SK-N-SH treated with all-trans-retinoic acid at 6 μM for 48 hours (cell line): ENCODE measurements around the gene RABEPK.

Experiments used
- ARNTL ChIP-seq: fragments of 450-650 bp; formaldehyde crosslinking; IDR thresholded peaks from 2 replicates; pipeline ENCODE4 v1.5.0; 2020; ENCODE audit warnings: low read depth, mild to moderate bottlenecking, moderate library complexity, borderline replicate concordance
- ZFP30 ChIP-seq: fragments of 450-650 bp; formaldehyde crosslinking; IDR thresholded peaks from 2 replicates; pipeline ENCODE4 v1.5.0; 2022; ENCODE audit warnings: mild to moderate bottlenecking, moderate library complexity
- TF ChIP-seq, protein P1 (sequence below): fragments of 250-450 bp; sonication (Bioruptor Pico); IDR thresholded peaks from 2 replicates; pipeline ENCODE4 v1.8.0; 2020; ENCODE audit warnings: mild to moderate bottlenecking, moderate library complexity, borderline replicate concordance
- TF ChIP-seq, protein P2 (sequence below): fragments of 250-450 bp; sonication (Bioruptor Pico); IDR thresholded peaks from 2 replicates; pipeline ENCODE4 v1.8.0; 2021; ENCODE audit warnings: low read depth, mild to moderate bottlenecking, moderate library complexity, borderline replicate concordance
- TF ChIP-seq, protein P3 (sequence below): fragments of 250-450 bp; sonication (Bioruptor Pico); IDR thresholded peaks from 2 replicates; pipeline ENCODE4 v1.5.1; 2021; ENCODE audit warnings: mild to moderate bottlenecking, moderate library complexity

- no peak for TF ChIP-seq ZFP30 (CRISPR knock-in tag)
- TF ChIP-seq, protein P1, sequence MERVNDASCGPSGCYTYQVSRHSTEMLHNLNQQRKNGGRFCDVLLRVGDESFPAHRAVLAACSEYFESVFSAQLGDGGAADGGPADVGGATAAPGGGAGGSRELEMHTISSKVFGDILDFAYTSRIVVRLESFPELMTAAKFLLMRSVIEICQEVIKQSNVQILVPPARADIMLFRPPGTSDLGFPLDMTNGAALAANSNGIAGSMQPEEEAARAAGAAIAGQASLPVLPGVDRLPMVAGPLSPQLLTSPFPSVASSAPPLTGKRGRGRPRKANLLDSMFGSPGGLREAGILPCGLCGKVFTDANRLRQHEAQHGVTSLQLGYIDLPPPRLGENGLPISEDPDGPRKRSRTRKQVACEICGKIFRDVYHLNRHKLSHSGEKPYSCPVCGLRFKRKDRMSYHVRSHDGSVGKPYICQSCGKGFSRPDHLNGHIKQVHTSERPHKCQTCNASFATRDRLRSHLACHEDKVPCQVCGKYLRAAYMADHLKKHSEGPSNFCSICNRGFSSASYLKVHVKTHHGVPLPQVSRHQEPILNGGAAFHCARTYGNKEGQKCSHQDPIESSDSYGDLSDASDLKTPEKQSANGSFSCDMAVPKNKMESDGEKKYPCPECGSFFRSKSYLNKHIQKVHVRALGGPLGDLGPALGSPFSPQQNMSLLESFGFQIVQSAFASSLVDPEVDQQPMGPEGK = no peak
- no peak for TF ChIP-seq ARNTL (CRISPR knock-in tag)
- TF ChIP-seq, protein P2, sequence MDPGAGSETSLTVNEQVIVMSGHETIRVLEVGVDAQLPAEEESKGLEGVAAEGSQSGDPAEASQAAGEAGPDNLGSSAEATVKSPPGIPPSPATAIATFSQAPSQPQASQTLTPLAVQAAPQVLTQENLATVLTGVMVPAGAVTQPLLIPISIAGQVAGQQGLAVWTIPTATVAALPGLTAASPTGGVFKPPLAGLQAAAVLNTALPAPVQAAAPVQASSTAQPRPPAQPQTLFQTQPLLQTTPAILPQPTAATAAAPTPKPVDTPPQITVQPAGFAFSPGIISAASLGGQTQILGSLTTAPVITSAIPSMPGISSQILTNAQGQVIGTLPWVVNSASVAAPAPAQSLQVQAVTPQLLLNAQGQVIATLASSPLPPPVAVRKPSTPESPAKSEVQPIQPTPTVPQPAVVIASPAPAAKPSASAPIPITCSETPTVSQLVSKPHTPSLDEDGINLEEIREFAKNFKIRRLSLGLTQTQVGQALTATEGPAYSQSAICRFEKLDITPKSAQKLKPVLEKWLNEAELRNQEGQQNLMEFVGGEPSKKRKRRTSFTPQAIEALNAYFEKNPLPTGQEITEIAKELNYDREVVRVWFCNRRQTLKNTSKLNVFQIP (CRISPR knock-in tag) = no peak
- TF ChIP-seq, protein P3, sequence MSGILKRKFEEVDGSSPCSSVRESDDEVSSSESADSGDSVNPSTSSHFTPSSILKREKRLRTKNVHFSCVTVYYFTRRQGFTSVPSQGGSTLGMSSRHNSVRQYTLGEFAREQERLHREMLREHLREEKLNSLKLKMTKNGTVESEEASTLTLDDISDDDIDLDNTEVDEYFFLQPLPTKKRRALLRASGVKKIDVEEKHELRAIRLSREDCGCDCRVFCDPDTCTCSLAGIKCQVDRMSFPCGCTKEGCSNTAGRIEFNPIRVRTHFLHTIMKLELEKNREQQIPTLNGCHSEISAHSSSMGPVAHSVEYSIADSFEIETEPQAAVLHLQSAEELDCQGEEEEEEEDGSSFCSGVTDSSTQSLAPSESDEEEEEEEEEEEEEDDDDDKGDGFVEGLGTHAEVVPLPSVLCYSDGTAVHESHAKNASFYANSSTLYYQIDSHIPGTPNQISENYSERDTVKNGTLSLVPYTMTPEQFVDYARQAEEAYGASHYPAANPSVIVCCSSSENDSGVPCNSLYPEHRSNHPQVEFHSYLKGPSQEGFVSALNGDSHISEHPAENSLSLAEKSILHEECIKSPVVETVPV (CRISPR knock-in tag) = no peak
Observed at GRCh38 chr9:125235804-125236519, 35.6 kb downstream of the RABEPK start.
